ENCODE measurements around the gene GKN1. TPM values are rescaled to one million over a fixed set of nuclear protein-coding genes. Genes with fewer than 3 reads are reported as not detected.

The GKN1 gene
- total RNA-seq, 1 experiment from 2014 or later = not detected

GRCh38 chr2:68997401-68997800, 23.0 kb downstream of the GKN1 start:
- Histone ChIP-seq H4K5ac (ENCODE audit: insufficient read length, low read depth, low read length) (no peak overlapping the region), H2AFZ (ENCODE audit: low read length) (no peak overlapping the region), H3K79me2 (ENCODE audit: insufficient read depth, low read length) (no peaks in the 10 kb centered on the region), H4K91ac (ENCODE audit: insufficient read length, low read depth, low read length) (no peak overlapping the region), H2BK15ac (ENCODE audit: low read depth, low read length) (no peak overlapping the region), H3T11ph (ENCODE audit: low read length) (no peak overlapping the region), H3K4me2 (ENCODE audit: insufficient read depth, insufficient read length, low read length) (no peak overlapping the region), H2BK12ac (ENCODE audit: insufficient read length, low read depth, low read length) (no peak overlapping the region), H2BK20ac (ENCODE audit: low read depth, low read length, poor library complexity, severe bottlenecking) (no peak overlapping the region), H2AK5ac (ENCODE audit: insufficient read length, low read length) (no peak overlapping the region), H3K9me3 (ENCODE audit: control insufficient read depth, low read depth, low read length) (no peaks in the 10 kb centered on the region), H3K4ac (ENCODE audit: low read depth, low read length) (no peak overlapping the region), H3K56ac (ENCODE audit: insufficient read length, low read depth, low read length) (no peak overlapping the region), H3K9ac (ENCODE audit: extremely low read depth, insufficient read length, low read length) (no peak overlapping the region), H4K20me1 (ENCODE audit: control insufficient read depth, insufficient read depth, insufficient read length) (no peaks in the 10 kb centered on the region), H3K4me1 (ENCODE audit: insufficient read depth, low read length) (no peaks in the 10 kb centered on the region), H3K27ac (ENCODE audit: insufficient read length, low read depth, low read length) (no peak overlapping the region), H2BK5ac (ENCODE audit: insufficient read length, low read length) (no peak overlapping the region), H2BK120ac (ENCODE audit: low read depth, low read length, poor library complexity, severe bottlenecking) (no peak overlapping the region), H3K14ac (ENCODE audit: insufficient read depth, low read length) (no peak overlapping the region), H3K23ac (ENCODE audit: insufficient read length, low read depth, low read length) (no peak overlapping the region), H4K8ac (replicated peaks; ENCODE audit: insufficient read length, low read depth, low read length) (no peak overlapping the region), H3K79me1 (ENCODE audit: insufficient read depth, low read depth, low read length, poor library complexity, severe bottlenecking) (no peaks in the 10 kb centered on the region), H3K23me2 (ENCODE audit: insufficient read length, low read depth, low read length, poor library complexity, severe bottlenecking) (no peaks in the 10 kb centered on the region), H3K27me3 (ENCODE audit: insufficient read depth, low read length) (no peaks in the 10 kb centered on the region), H3K18ac (ENCODE audit: insufficient read length, low read depth, low read length) (no peak overlapping the region)
- Mint-ChIP-seq H3K4me1 (no peaks in the 10 kb centered on the region), H3K36me3 (ENCODE audit: insufficient read depth in 1 of 3, low read depth in 3 of 3) (no peaks in the 10 kb centered on the region; a peak in 3 of 7 replicates), H3K4me3 (no peak overlapping the region), H3K27me3 (ENCODE audit: low read depth) (peaks cover 12% of the 10 kb centered on the region), H3K9me3 (peaks cover 11 to 17% of the 10 kb centered on the region in 2 experiments), H3K27ac (no peak overlapping the region)
- no peak for DNase-seq
- TF ChIP-seq CTCF (conservative IDR thresholded peaks at IDR 0.05) = no peak
